ENCODE measurements around the gene MEF2D.

- no peak for TF ChIP-seq GLIS3 (CRISPR knock-in tag; IDR thresholded peaks at IDR 0.05)
- TF ChIP-seq CSRNP3 (CRISPR knock-in tag; IDR thresholded peaks at IDR 0.05), result no peak
- no peak for TF ChIP-seq SNAI2 (CRISPR knock-in tag; IDR thresholded peaks at IDR 0.05)
- no peak for TF ChIP-seq ZFP30 (CRISPR knock-in tag; IDR thresholded peaks at IDR 0.05)
- TF ChIP-seq ZNF8 (CRISPR knock-in tag; IDR thresholded peaks at IDR 0.05), result no peak
- TF ChIP-seq RARB (CRISPR knock-in tag; IDR thresholded peaks at IDR 0.05), result no peak
- TF ChIP-seq ZC3H10 (CRISPR knock-in tag; IDR thresholded peaks at IDR 0.05), result no peak
- no peak for TF ChIP-seq ZNF565 (CRISPR knock-in tag; conservative IDR thresholded peaks at IDR 0.05; ENCODE audit: low read depth)
- TF ChIP-seq PATZ1 (CRISPR knock-in tag; IDR thresholded peaks at IDR 0.05; ENCODE audit: borderline replicate concordance), result no peak
- no peak for TF ChIP-seq POU6F1 (CRISPR knock-in tag; IDR thresholded peaks at IDR 0.05; ENCODE audit: borderline replicate concordance, low read depth)
- TF ChIP-seq ISL1 (CRISPR knock-in tag; IDR thresholded peaks at IDR 0.05), result no peak
- TF ChIP-seq ZNF70 (CRISPR knock-in tag; IDR thresholded peaks at IDR 0.05), result no peak
These were observed 71.1 kb downstream of the MEF2D start for GRCh38 chr1:156429313-156430060.
